ENCODE measurements around the gene GOLGA6A.
"Not testable (repeated sequence)": the region's sequence is repeated elsewhere in the genome, so short reads cannot be mapped to it uniquely, and the experiment has no call there.

The GOLGA6A gene

DNA sequence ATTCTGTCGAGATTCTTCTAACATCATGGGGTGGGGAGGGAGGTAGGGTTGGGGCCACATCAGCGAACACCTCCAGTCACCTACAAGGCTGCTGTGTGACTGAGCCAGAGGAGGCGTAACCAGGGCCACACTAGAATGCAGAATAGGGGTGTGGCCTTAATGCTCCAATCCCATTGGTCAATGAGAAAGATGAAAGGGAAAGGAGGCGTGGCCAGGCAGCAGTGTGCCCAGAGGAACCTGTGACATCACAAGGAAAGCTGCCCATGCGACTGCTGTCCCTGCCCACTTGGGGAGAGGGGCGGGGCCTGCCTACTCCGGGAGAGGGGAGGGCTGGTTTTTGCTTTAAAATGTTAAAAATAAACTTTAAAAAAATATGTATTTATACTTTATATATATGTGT, at the start of gene GOLGA6A:
Gene GOLGA6A, minus strand, starts transcription at position 101 of the 400 bp plus-strand sequence. Its CDS starts 41 bp downstream, at position 60.
- DNase-seq: not testable (repeated sequence)

GRCh38 chr15:74131628-74132413, 49.5 kb upstream of the GOLGA6A start:
- peak; percentile 11 for DNase-seq

- no peak for DNase-seq
Measured at GRCh38 chr15:74130849-74131627, 48.7 kb upstream of the GOLGA6A start.

DNA sequence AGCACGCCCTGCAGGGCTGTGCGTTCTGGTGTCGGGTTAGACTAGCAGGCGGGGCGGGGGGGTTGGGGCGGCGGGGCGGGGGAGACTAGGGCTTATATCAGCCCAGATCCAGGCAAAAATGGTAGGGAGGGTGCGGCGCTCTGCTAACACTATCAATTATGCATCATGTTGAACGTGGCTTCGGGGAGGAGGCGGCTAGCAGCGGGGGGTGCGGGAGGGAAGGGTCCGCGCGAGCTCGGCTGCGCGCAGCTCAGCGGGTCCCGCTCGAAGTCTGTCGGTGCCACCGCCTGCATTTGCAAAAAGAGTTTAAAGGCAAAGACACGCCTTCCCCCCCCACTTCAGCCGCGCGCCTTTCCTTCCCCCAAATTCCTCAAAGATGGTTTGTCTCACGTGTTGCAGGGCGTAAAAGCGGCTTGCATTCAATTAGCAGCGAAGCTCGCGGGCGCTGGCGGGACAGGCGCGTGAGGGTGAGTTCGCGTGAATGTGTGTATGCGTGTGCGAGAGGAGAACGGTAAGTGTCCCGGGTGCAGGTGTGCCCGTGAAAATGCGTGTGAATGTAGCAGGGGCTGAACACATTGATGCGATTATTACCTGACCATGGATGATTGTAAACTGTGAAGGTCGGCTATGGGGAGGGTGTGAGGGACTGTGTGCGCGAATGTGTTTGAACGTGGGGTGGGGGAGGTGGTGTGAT, 48.0 kb upstream of the GOLGA6A start, which contains the start of gene ISLR2:
Gene ISLR2, plus strand, starts transcription at position 432 of the 694 bp plus-strand sequence. CDS start 2,169 bp downstream, outside the sequence.
- peak; percentile 44 for DNase-seq

DNA sequence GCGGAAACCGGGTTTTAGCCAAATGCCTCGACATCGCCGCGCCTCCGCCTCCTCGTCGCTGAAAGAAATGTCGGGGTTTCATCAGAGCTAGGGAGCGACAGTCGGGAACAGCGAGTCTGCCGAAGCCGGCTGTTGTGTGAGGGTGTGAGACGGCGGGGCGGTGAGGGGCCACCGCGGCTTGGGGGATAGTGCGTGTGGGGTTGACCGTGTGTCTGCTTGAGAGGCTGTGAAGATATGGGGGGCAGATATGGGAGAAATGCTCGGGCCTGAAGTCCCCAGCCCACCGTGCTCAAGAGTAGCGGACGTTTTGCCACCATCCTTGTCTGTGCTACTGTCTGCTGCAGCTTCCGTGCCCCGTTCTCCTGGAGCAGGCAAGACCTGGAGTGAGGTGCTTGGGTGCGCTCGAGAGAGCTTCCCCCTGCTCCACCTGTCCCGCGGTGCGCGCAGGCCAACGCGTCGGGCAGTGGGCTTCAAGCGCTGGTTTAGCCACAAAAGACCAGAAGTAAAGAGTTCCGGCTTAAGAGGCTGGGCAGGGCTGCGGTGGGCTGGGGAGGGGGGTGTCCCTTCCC, 47.3 kb upstream of the GOLGA6A start:
- peak; percentile 16 for DNase-seq

DNA sequence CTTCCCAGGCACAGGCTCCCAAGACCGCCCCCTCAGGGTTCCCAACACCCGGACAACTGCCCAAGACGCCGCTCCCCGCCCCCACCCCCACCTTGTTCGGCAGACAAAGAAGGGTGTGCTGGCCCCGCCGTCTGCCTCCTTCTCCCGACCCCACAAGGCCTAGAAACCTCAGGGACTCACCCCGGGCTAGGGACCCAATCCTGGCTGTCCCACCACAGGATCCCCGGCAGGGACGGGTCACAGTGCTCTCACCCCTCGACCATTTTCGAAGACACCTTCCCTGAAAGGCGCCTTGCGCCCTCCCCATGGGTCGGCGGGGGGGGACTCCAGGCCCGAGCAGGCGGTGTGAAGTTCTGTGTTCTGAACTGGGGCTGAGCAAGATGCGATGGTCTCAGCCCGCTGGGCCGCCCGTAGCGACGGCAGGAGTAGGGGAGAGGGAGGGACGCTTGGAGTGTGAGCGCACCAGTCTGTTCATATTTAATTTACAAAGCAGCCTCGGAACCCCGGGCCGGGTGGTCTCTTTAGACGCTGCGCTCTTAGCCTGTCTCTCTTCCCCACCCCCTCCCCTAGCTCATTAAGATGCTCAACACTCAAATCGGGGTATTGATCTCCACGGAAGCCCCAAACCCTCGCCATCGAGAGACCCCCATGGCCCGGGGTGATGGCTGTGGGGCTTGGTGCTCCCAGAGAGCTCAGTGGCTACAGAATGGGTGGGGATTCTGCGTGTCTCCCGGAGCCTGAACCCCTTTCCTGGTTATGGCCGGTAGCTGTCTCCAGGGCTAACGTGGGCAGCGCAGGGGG, 46.6 kb upstream of the GOLGA6A start:
- DNase-seq: peak; percentile 5

DNA sequence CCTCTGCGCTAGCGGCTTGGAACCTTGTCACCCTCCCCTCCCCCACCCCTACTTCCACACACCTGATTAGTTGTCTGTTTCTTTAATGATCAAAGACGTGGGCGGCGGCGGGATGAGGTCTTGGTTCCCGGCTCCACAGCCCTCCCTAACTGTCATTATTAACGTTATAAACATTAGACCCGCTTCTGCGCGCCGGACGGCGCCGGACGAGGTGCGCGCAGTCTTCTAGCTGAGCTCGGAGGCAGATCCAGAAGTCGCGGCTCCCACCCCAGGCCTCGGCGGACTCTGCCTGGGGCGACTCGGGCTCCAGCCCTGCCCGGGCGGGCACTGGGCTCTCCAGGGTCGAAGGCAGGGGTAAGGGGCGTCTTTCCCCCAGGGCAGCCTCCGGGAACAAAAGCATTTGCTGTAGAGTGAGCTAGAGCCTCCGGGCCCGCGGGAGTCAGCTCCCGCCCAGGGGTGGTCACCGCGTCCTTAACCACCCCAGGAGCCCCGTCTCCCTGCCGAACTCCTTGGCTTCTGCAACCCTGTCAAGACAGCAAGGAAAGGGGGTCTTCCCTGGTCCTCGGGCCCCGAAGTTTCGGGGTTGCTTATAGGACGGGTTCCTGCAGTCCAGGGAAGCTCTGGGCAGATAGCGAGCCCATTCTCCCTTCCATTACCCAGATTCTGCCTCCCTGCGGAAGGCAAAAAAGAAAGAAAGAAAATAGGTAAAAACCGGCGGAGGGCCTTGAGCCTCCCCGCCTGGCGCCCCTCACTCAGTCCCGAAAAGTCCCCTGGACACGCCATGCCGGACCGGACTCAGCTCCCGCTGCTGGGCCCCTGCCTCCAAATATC, 45.8 kb upstream of the GOLGA6A start:
- peak; percentile 14 for DNase-seq

DNA sequence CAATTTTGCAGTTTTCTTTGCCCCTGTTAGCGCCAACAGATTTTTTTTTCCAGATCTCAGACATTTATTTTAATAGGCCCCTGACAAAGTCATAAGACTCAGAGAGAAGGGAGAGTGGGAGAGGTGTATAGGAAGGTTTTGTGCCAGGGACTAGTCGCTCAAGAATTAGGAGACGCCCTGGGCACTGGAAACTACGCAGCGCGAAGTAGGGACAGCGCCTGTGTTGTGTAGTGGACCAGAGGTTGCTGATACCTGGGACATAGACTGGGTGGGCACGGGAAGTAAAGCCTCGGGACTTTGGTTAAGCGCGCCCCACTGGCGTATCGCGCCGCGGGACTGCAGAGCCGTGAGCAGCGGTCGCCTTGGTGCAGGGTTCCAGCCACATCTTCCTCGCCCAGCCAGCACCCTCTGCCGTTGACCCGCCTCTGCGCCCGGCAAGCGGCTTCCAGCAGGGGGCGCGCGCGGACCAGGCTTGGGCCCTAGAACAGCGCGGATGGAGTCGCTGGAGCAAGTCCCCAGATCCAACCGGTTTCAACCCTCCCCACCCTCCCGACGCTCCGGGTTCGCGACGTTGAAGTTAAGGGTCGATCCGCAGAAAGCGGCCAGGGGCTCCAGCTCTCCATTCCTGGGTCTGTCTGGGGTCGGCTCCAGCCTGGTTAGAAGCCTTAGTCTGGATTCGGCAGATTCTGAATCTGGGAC, 45.1 kb upstream of the GOLGA6A start:
- peak; percentile 92 for DNase-seq

DNA sequence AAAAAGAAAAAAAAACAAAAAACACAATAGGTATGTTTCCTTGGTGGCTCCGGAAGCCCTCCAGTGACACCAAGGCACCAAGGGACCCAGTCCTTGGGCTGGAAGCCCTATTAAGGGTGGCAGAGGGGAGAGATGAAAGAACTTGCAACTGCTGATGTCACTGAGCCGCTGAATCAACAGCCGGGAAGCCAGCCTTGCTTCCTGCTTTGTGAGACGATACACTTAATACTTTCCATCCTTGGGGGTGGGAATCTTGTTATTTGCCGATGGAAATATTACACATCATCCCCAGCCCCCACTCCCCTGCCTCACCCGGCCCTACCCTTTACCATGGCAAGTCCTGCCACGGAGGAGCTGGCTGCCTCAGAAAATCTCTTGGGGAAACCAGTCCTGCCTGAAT, 42.4 kb upstream of the GOLGA6A start:
- DNase-seq: no peak

DNA sequence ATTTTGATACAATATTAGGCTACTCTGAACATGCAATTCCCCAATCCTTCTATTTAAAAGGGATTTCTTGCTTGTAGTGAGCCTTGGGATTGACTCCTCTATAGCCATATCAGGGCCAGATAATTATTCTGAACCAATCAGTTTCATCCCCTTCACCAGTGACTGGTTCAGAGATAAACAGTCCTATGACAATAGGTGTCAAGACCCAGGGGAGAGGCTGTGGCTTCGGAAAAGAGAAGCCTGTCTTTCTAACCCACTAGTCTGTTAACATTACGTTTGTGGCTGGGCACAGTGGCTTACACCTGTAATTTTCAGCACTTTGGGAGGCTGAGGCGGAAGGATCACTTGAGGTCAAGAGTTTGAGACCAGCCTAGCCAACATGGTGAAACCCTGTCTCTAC, 41.8 kb upstream of the GOLGA6A start:
- DNase-seq: no peak

GRCh38 chr15:74123658-74124057, 41.3 kb upstream of the GOLGA6A start:
- no peak for DNase-seq

- peak; percentile 19 for DNase-seq
Measured at GRCh38 chr15:74123131-74123429, 40.7 kb upstream of the GOLGA6A start.

GRCh38 chr15:74122403-74123130, 40.2 kb upstream of the GOLGA6A start:
- DNase-seq: no peak

GRCh38 chr15:74121858-74122257, 39.5 kb upstream of the GOLGA6A start:
- no peak for DNase-seq

DNA sequence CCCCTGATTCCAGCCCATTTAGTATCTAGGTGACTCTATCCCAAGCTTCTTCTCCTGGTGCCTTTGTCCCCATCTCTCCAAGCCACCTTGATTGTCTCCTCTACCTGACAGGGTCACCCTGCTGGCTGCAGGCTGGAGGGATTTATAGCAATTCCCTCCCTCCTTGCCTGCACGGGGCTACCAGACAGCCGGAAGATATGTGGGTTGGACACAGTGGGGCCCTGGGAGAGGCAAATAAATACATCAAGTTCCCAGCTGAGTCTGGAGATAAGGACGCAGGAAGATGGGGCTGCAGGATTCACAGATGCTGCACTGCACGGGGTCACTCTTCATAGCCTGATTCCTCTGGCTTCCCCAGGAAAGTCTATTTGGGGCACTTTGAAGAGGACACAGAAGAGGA, 38.7 kb upstream of the GOLGA6A start:
- DNase-seq: no peak

DNA sequence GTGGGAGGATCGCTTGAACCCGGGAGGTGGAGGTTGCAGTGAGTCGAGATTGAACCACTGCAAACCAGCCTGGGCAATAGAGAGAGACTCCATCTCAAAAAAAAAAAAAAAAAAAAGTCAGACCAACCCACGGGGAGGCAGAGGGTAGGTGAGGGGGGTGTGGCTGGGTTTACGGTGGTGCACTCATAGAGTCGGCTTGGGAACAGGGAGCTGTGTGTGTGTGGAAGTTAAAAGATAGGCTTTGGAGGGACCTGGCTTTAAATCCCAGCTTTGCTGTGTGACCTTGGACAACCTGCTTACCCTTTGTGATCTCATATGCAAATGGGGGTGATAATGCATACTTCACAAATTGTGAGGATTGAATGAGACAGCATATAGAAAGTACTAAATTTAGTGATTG, 38.1 kb upstream of the GOLGA6A start:
- no peak for DNase-seq

DNA sequence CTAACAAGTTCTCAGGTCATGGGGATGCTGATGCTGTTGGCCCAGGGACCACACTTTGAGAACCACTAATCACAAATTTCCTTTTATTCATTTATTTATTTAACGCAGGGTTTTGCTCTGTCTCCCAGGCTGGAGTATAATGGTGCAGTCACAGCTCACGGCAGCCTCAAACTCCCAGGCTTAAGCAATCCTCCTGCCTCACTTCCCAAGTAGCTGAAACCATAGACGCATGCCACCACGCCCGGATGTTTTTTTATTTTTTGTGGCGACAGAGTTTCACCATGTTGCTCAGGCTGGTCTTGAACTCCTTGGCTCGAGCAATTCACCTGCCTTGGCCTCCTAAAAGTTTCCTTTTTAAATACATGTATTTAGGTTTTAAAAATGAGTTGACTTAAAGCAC, 27.4 kb upstream of the GOLGA6A start:
- DNase-seq: no peak

DNA sequence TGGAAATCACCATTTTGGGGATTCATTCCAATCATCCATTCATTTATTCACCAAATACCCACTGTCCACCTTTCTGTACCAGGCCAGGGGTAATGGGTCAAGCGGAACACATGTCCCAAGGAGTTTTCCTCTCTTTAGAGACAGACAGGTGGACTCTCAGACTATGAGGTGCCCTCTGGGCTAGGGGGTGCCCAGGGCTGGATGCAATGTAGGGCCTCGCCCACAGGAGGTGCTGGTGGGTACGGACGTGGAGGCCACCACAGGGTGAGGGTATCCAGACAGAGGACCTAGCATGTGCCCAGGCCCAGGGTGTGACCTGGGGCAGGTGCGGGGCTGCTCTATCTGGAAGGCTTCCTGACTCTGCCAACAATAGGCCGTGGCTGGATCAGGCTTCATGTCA, 26.3 kb upstream of the GOLGA6A start:
- DNase-seq: not testable (repeated sequence)

DNA sequence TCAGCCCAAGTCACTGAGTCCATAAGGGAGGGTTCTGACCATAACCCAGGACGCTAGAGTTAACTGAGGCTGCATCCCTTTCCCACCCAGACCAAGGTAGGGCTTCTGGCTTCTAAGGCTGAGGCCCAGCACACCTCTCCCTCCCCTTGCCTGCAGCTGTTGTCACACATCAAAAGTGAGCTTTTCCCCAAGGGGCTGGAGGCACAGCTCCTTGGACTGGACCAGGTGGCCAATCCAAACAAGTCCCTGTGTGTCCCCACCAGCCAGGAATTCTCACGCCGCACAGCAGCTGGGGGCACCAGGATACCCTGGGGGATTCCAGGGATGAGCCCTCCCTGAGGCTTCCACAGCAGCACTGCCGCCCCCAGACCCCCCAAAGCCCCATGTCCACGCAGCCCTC, 25.8 kb upstream of the GOLGA6A start:
- DNase-seq: no peak
